ENCODE measurements around the gene GALNT2. TPM values are rescaled to one million over a fixed set of nuclear protein-coding genes. Genes with fewer than 3 reads are reported as not detected.
A peak's percentile ranks its signal among the peaks of the same experiment; 100 is the strongest.

The GALNT2 gene
- polyA plus RNA-seq, 3 donors = 19.6 to 25.6 (median 23.4) TPM

DNA sequence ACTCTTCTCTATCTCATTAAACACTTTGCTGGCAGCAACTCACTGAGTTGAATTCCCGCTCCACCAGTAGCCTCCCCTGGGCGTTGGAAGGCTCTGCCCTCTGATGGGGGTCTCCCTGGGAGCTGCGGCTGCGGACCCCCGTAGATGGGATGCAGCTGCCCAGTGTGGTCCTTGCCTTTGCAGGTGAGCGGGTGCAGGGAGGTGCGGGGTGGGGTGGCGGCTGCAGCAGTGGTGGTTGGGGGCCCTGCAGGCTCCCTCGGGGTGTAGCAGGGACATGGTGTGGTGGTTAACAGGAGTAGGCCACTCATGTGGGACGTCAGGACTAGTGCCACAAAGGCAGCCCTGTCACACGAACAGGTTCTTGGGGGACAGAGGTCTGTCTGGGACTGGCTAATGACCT is 42.0 kb downstream of the GALNT2 start:
- H3K27me3 Mint-ChIP-seq (ENCODE audit: low read depth in 3 of 3) = peaks cover 0 to 3% (median 0%) of the 10 kb centered on the region in 3 donors
- no peaks in the 10 kb centered on the region for H3K9me3 Mint-ChIP-seq
- Histone ChIP-seq H3K36me3 (replicated peaks in 1 of 2; ENCODE audit: control insufficient read depth in 1 of 2, insufficient read depth in 2 of 2, low read length in 2 of 2) (peaks cover 4 to 13% of the 10 kb centered on the region in 2 donors), H3K4me3 (replicated peaks in 1 of 3; ENCODE audit: low read depth in 2 of 3, low read length in 3 of 3) (no peak overlapping the region), H3K9me3 (replicated peaks in 1 of 2; ENCODE audit: control insufficient read depth in 1 of 2, insufficient read depth in 1 of 2, low read length in 2 of 2) (no peaks in the 10 kb centered on the region), H4K20me1 (ENCODE audit: insufficient read depth, low read length) (peaks cover 99% of the 10 kb centered on the region), H2AFZ (ENCODE audit: insufficient read depth, low read depth, low read length, poor library complexity, severe bottlenecking) (no peak overlapping the region), H3K4me2 (replicated peaks; ENCODE audit: extremely low read depth, low read length, poor library complexity, severe bottlenecking) (no peak overlapping the region), H3K79me2 (ENCODE audit: insufficient read depth, low read length) (peaks cover 95% of the 10 kb centered on the region), H3K4me1 (ENCODE audit: control insufficient read depth in 1 of 2, insufficient read depth in 2 of 2, low read length in 2 of 2) (peaks cover 51 to 59% of the 10 kb centered on the region in 2 donors), H3K27ac (ENCODE audit: low read depth in 1 of 2, low read length in 2 of 2) (no peak overlapping the region), H3K27me3 (ENCODE audit: control insufficient read depth in 2 of 2, insufficient read depth in 2 of 2, low read length in 2 of 2) (no peaks in the 10 kb centered on the region), H3K9ac (ENCODE audit: insufficient read depth, low read length, poor library complexity, severe bottlenecking) (no peak overlapping the region)
- H3K4me3 Mint-ChIP-seq = no peak overlapping the region
- no peak for DNase-seq
- H3K27ac Mint-ChIP-seq = no peak overlapping the region
- 98% methylated on average over 11 of the region's 11 CpGs for WGBS (ENCODE audit: insufficient coverage)
- TF ChIP-seq, protein P1, sequence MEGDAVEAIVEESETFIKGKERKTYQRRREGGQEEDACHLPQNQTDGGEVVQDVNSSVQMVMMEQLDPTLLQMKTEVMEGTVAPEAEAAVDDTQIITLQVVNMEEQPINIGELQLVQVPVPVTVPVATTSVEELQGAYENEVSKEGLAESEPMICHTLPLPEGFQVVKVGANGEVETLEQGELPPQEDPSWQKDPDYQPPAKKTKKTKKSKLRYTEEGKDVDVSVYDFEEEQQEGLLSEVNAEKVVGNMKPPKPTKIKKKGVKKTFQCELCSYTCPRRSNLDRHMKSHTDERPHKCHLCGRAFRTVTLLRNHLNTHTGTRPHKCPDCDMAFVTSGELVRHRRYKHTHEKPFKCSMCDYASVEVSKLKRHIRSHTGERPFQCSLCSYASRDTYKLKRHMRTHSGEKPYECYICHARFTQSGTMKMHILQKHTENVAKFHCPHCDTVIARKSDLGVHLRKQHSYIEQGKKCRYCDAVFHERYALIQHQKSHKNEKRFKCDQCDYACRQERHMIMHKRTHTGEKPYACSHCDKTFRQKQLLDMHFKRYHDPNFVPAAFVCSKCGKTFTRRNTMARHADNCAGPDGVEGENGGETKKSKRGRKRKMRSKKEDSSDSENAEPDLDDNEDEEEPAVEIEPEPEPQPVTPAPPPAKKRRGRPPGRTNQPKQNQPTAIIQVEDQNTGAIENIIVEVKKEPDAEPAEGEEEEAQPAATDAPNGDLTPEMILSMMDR (IDR thresholded peaks at IDR 0.05) = no peak
- peaks cover 16% of the 10 kb centered on the region in 2 donors for H3K36me3 Mint-ChIP-seq
- intact Hi-C loops (cut with micrococcal nuclease) = loop anchor here in 1 of 2 donors (5.0 kb wide), 1 partner anchor 38 kb away; no protein-coding TSS in a partner anchor
- peaks cover 70% of the 10 kb centered on the region for H3K4me1 Mint-ChIP-seq

DNA sequence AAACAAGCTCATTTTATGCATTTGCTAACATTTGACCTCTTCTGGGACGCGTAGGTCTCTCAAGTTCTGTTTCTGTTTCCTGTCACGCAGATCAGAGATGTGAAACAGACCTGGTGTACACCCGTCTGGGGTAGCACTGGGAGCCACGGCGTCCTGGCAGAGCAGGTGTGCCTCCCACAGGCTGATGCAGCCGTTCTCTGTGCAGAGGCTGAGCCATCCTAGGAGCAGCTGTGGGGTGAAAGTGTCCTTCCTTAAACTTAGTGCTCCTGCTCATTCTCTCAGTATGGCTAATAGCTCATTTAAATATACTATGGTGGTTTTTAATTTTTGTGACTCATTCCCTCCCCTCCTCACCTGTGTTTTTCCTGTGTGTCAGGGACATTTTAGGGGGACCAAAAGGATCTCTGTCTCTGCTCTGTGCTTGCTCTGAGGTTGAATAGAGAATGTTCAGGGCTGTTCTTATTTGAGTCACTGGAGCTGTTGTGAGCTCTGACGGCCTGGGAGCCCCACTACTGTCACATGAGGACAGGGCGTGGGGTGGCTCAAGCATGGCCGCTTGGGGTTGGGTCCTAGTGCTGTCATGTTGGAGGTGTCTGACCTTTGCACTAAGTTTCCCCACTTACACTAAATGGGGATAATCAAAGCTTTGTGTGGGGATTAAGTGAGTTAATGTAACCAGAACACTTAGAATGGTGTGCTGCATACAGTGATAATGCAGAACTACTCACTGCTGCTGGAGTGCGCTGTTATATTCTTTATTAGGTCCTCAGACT is 43.0 kb downstream of the GALNT2 start:
- Histone ChIP-seq H3K9me3 (replicated peaks in 1 of 2; ENCODE audit: control insufficient read depth in 1 of 2, insufficient read depth in 1 of 2, low read length in 2 of 2) (no peaks in the 10 kb centered on the region), H4K20me1 (ENCODE audit: insufficient read depth, low read length) (peaks cover 98% of the 10 kb centered on the region), H3K4me3 (replicated peaks in 1 of 3; ENCODE audit: low read depth in 2 of 3, low read length in 3 of 3) (no peak overlapping the region), H3K9ac (ENCODE audit: insufficient read depth, low read length, poor library complexity, severe bottlenecking) (no peak overlapping the region), H3K4me1 (ENCODE audit: control insufficient read depth in 1 of 2, insufficient read depth in 2 of 2, low read length in 2 of 2) (peaks cover 41 to 49% of the 10 kb centered on the region in 2 donors), H3K27me3 (ENCODE audit: control insufficient read depth in 2 of 2, insufficient read depth in 2 of 2, low read length in 2 of 2) (no peaks in the 10 kb centered on the region), H3K27ac (ENCODE audit: low read depth in 1 of 2, low read length in 2 of 2) (peak overlapping the region in 1 of 2 donors; percentile 12), H3K36me3 (replicated peaks in 1 of 2; ENCODE audit: control insufficient read depth in 1 of 2, insufficient read depth in 2 of 2, low read length in 2 of 2) (peaks cover 8 to 24% of the 10 kb centered on the region in 2 donors), H3K79me2 (ENCODE audit: insufficient read depth, low read length) (peaks cover 98% of the 10 kb centered on the region), H3K4me2 (replicated peaks; ENCODE audit: extremely low read depth, low read length, poor library complexity, severe bottlenecking) (no peak overlapping the region), H2AFZ (ENCODE audit: insufficient read depth, low read depth, low read length, poor library complexity, severe bottlenecking) (no peak overlapping the region)
- intact Hi-C loops (cut with micrococcal nuclease) = loop anchor here in 1 of 2 donors (5.0 kb wide), 1 partner anchor 37 kb away; no protein-coding TSS in a partner anchor
- peaks cover 0 to 3% (median 0%) of the 10 kb centered on the region in 3 donors for H3K27me3 Mint-ChIP-seq (ENCODE audit: low read depth in 3 of 3)
- TF ChIP-seq, protein P1 (IDR thresholded peaks at IDR 0.05) = no peak
- WGBS (ENCODE audit: insufficient coverage) = 52% methylated on average over 7 of the region's 11 CpGs
- H3K36me3 Mint-ChIP-seq = peaks cover 24 to 26% of the 10 kb centered on the region in 2 donors
- H3K4me1 Mint-ChIP-seq = peaks cover 60% of the 10 kb centered on the region
- H3K9me3 Mint-ChIP-seq = no peaks in the 10 kb centered on the region
- no peak for DNase-seq
- no peak overlapping the region for H3K4me3 Mint-ChIP-seq
- H3K27ac Mint-ChIP-seq = peak overlapping the region in 4 of 7 donors; percentile 6 to 78 (median 70)

All from CD14-positive monocyte (primary cell).